Measurements from ENCODE around the gene TIMP3.
"Not testable (repeated sequence)": the region's sequence is repeated elsewhere in the genome, so short reads cannot be mapped to it uniquely, and the experiment has no call there.

Gene TIMP3

DNA sequence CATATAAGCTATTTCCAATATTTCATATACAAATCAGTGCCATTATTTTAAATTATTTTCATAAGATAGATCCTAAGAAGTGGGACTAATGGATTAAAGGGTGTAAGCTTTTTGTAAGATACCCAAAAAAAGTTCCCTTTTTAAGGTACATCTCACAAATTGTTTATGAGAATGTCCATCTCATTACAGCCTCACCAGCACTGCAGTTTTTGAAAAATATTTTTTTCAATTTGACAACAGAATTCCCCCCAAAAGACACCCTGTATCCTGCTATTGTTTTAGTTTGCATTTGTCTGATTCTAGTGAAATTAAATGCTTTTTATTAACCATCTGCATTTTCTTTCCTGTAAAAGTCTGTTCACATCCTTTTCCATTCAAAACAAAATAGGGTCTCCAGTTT lies 69.0 kb downstream of the TIMP3 start:
- no peaks in the 10 kb centered on the region for H3K9me3 ChIP-seq (ENCODE audit: control insufficient read depth, insufficient read depth, low read depth, low read length)
- ChIA-PET POLR2A (no interaction called here), CTCF (no interaction called here)
- no peak overlapping the region for H3K27ac ChIP-seq (ENCODE audit: extremely low read depth, low read depth, low read length)
- H3K4me3 ChIP-seq (ENCODE audit: low read depth, low read length) = no peak overlapping the region
- H3K4me1 ChIP-seq (ENCODE audit: control insufficient read depth, insufficient read depth, low read length) = no peaks in the 10 kb centered on the region
- TF ChIP-seq ZNF311 (tag by site-specific recombination; IDR thresholded peaks at IDR 0.05; ENCODE audit: borderline replicate concordance) (no peak), GLIS1 (tag by site-specific recombination; IDR thresholded peaks at IDR 0.05) (no peak), ZNF654 (tag by site-specific recombination; IDR thresholded peaks at IDR 0.05; ENCODE audit: low read depth) (no peak), HOXC10 (CRISPR knock-in tag; IDR thresholded peaks at IDR 0.05) (no peak), GLI4 (tag by site-specific recombination; IDR thresholded peaks at IDR 0.05) (no peak)
- TF ChIP-seq, protein P1, sequence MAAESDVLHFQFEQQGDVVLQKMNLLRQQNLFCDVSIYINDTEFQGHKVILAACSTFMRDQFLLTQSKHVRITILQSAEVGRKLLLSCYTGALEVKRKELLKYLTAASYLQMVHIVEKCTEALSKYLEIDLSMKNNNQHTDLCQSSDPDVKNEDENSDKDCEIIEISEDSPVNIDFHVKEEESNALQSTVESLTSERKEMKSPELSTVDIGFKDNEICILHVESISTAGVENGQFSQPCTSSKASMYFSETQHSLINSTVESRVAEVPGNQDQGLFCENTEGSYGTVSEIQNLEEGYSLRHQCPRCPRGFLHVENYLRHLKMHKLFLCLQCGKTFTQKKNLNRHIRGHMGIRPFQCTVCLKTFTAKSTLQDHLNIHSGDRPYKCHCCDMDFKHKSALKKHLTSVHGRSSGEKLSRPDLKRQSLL (tag by site-specific recombination; IDR thresholded peaks at IDR 0.05) = no peak
- TF ChIP-seq, protein P2, sequence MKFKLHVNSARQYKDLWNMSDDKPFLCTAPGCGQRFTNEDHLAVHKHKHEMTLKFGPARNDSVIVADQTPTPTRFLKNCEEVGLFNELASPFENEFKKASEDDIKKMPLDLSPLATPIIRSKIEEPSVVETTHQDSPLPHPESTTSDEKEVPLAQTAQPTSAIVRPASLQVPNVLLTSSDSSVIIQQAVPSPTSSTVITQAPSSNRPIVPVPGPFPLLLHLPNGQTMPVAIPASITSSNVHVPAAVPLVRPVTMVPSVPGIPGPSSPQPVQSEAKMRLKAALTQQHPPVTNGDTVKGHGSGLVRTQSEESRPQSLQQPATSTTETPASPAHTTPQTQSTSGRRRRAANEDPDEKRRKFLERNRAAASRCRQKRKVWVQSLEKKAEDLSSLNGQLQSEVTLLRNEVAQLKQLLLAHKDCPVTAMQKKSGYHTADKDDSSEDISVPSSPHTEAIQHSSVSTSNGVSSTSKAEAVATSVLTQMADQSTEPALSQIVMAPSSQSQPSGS (tag by site-specific recombination; IDR thresholded peaks at IDR 0.05; ENCODE audit: low read depth) = no peak
- TF ChIP-seq, protein P3, sequence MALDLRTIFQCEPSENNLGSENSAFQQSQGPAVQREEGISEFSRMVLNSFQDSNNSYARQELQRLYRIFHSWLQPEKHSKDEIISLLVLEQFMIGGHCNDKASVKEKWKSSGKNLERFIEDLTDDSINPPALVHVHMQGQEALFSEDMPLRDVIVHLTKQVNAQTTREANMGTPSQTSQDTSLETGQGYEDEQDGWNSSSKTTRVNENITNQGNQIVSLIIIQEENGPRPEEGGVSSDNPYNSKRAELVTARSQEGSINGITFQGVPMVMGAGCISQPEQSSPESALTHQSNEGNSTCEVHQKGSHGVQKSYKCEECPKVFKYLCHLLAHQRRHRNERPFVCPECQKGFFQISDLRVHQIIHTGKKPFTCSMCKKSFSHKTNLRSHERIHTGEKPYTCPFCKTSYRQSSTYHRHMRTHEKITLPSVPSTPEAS (tag by site-specific recombination; IDR thresholded peaks at IDR 0.05) = no peak
- TF ChIP-seq, protein P4, sequence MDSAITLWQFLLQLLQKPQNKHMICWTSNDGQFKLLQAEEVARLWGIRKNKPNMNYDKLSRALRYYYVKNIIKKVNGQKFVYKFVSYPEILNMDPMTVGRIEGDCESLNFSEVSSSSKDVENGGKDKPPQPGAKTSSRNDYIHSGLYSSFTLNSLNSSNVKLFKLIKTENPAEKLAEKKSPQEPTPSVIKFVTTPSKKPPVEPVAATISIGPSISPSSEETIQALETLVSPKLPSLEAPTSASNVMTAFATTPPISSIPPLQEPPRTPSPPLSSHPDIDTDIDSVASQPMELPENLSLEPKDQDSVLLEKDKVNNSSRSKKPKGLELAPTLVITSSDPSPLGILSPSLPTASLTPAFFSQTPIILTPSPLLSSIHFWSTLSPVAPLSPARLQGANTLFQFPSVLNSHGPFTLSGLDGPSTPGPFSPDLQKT (IDR thresholded peaks at IDR 0.05; ENCODE audit: borderline replicate concordance, low read depth, low read length) = no peak
- H3K36me3 ChIP-seq (ENCODE audit: control insufficient read depth in 2 of 2, insufficient read depth in 1 of 2, low read length in 2 of 2) = no peaks in the 10 kb centered on the region

DNA sequence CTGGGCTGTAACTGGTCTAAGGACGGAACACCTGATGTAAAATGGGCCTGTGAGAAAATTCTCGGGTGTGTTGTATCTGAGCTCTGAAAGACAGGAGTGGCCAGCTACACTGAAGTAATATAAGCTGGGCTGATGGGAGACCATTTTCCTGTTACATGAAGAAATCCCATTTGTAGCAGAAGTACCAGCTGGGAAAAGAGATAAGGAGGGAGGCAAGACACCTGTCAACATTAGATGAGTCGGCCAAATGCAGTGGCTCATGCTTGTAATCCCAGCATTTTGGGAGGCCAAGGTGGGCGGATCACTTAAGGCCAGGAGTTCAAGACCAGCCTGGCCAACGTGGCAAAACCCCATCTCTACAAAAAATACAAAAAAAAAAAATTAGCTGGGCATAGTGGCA lies 72.1 kb downstream of the TIMP3 start:
- H3K27ac ChIP-seq (ENCODE audit: extremely low read depth, low read depth, low read length); H3K36me3 ChIP-seq (ENCODE audit: control insufficient read depth in 2 of 2, insufficient read depth in 1 of 2, low read length in 2 of 2); H3K4me3 ChIP-seq (ENCODE audit: low read depth, low read length); H3K4me1 ChIP-seq (ENCODE audit: control insufficient read depth, insufficient read depth, low read length); POLR2A ChIA-PET; H3K9me3 ChIP-seq (ENCODE audit: control insufficient read depth, insufficient read depth, low read depth, low read length): not testable (repeated sequence)
- CTCF ChIA-PET = interaction anchor here (0.7 to 1.7 kb wide), 3 partner anchors 10 to 336 kb away, joined by 3 to 5 read pairs (median 4); no protein-coding TSS in a partner anchor

DNA sequence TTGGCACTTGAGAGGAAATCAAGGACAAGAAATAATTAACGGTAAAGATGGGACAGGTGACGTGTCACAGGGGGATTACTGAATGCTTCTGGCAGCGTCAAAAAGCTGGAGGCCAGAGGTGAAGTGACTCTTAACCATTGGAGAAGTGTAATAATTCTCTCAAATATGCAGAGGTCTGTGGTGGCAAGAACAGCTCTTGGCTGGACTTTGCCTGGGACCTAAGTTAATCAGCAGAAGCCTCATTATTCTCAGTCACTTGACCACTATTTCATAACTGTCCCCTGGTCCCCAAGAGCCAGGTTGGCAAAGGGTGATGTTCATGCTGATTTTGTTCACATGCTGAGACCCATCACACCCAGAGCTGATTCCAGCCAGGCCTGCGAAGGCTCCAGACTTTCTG lies 72.9 kb downstream of the TIMP3 start:
- TF ChIP-seq ZNF175 (tag by site-specific recombination; IDR thresholded peaks at IDR 0.05) (no peak), GFI1B (tag by site-specific recombination; IDR thresholded peaks at IDR 0.05) (no peak), ZNF664 (tag by site-specific recombination; IDR thresholded peaks at IDR 0.05) (no peak)
- TF ChIP-seq, protein P5, sequence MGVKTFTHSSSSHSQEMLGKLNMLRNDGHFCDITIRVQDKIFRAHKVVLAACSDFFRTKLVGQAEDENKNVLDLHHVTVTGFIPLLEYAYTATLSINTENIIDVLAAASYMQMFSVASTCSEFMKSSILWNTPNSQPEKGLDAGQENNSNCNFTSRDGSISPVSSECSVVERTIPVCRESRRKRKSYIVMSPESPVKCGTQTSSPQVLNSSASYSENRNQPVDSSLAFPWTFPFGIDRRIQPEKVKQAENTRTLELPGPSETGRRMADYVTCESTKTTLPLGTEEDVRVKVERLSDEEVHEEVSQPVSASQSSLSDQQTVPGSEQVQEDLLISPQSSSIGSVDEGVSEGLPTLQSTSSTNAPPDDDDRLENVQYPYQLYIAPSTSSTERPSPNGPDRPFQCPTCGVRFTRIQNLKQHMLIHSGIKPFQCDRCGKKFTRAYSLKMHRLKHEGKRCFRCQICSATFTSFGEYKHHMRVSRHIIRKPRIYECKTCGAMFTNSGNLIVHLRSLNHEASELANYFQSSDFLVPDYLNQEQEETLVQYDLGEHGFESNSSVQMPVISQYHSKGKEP (tag by site-specific recombination; IDR thresholded peaks at IDR 0.05) = no peak
- no peaks in the 10 kb centered on the region for H3K36me3 ChIP-seq (ENCODE audit: control insufficient read depth in 2 of 2, insufficient read depth in 1 of 2, low read length in 2 of 2)
- CTCF ChIA-PET = interaction anchor here (1.6 to 1.7 kb wide), 2 partner anchors 11 to 335 kb away, joined by 4 to 5 read pairs; no protein-coding TSS in a partner anchor
- no peak overlapping the region for H3K27ac ChIP-seq (ENCODE audit: extremely low read depth, low read depth, low read length)
- H3K4me1 ChIP-seq (ENCODE audit: control insufficient read depth, insufficient read depth, low read length) = no peaks in the 10 kb centered on the region
- H3K4me3 ChIP-seq (ENCODE audit: low read depth, low read length) = no peak overlapping the region
- no peaks in the 10 kb centered on the region for H3K9me3 ChIP-seq (ENCODE audit: control insufficient read depth, insufficient read depth, low read depth, low read length)
- POLR2A ChIA-PET = no interaction called here

Data from HEK293 (cell line).